HG02970 (cell line): ENCODE measurements around the gene PAPOLB.

Experiments used
- ATAC-seq: cut with Tn5 transposase; IDR thresholded peaks from one replicate; pipeline ENCODE4 v1.9.1; 2021; ENCODE audit warnings: mild to moderate bottlenecking, moderate library complexity, moderate number of reproducible peaks; ENCODE audit not compliant: unreplicated experiment, low FRiP score

Gene PAPOLB

DNA sequence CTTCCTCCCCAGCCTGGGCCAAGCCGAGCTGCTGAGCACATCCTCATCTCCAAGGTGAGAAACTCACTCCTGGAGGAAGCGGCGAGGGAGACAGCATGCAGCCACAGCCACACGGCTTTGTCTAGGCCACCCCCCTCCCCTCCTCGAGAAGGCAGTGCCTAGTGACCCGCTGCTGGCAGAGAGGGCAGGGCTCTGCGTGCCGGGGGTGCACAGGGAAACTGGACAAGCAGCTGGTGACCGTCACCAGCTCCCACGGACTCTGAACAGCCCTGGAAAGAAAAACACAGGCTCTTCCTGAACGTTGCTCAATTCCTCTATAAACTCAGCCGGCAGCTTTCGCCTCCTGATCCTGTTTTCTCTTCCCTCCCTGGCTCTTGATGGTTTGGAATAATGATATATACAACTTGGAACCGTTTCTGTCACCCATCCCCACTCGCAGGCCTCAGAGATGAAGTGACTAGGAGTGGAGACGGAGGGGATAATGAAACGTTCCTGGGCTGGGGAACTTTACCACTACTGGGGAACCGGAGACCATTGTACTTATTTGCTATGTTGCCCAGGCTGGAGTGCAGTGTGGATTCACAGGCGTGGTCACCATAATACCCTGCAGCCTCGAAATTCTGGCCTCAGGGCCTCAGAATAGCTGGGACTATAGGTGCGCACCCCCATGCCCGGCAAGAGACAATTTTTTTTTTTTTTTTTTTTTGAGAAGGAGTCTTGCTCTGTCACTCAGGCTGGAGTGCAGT is 19.3 kb downstream of the PAPOLB start:
- ATAC-seq = no peak

DNA sequence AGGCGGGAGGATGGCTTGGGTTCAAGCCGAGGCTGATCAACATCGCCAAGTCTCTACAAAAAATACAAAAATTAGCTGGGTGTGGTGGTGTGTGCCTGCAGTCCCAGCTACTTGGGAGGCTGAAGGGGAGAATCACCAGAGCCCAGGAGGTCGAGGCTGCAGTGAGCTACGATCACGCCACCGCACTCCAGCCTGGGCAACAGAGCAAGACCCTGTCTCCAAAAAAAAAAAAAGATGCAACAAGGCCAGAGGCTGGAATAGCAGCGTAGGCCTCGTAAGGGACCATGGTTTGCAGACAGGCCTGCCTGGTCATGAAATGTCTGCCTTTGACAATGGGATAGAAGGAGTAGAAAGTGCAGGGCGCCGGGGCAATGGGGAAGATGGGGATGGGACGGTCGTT is 20.0 kb downstream of the PAPOLB start:
- ATAC-seq = no peak

DNA sequence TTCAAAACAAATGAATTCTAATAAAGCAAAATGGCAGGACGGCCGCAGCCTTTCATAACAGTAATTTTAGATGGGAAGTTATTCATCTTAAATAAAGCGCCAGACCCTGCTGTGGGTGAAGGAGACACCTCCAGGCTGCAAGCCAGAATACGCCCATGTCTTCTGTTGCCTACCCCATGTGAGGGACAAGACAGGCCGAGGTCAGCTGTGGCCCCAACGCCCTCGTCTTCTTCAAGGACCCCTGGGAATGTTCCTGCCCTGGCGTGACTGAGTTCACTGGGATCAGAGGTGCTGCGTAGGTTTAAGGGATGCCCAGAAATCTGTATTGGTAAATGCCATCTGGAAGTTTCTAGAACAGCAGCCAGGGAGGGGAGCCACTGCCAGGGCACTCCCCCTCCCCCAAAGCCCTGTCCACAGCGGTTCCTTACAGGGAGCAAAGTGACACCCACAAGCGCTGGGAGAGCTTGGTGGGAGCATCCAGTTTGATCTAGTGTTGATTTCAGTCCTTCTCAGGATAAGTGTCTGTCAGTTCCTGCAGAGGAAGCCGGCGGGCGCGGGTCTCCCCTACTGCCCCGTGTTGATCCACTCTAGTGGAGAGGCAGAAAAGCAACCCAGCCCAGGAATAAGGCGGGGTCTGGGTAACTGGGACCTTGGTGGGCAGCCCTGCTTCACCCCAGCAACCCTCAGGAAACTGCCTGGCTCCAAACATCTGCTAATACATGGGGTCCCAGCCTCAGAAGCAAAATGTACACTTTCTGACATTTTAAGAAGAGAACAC is 20.6 kb downstream of the PAPOLB start:
- no peak for ATAC-seq

DNA sequence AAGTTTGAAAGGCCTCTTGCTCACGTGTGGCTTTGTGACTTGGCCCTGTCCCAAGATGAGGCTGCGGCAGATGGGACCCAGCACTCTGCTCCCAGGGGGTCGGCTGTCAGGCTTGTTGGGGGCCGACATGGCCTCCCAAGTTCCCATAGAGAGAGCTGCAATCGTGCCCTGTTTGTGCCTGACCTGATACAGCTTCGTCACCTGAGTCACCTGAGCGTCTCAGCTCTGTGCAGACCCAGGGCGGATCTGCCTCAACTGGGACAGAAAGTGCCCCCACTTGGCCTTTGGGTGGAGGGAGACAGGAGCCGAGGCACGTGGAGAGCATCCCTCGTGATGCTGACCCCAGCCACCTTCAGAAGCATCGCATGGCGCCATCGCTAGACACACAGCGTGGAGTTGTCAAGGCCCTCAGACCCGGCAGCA is 21.7 kb downstream of the PAPOLB start:
- ATAC-seq = no peak

DNA sequence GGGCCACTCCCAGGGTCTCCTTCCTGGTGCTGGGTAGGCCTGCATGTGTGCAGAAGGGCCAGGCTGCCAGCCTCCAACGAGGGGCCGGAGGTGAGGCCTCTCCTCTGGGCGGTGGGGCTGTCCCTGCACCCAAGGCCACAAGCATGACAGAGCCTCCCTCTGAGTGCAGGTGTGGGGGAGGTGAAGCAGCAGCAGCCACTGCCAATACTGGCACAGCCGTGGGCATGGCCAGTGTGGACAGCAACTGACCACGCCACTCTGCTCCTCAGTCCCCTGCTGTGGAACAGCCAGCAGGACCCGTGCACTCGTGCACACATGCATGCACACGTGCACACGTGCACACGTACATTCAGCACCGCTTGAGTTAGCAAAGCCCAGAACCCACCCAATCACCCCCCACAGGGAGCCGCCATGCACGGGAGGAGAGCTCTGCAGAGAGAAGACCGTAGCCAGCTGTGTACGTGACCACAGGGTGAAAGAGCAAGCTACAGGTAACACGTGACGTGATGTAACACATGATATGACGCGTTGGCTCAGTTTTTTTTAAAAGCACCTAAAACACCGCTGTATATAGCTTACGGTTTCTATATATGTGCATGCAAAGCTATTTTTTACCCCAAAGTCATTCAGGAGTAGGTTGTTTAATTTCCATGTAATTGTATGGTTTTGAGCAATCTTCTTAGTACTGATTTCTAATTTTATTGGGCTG is 23.1 kb downstream of the PAPOLB start:
- no peak for ATAC-seq

DNA sequence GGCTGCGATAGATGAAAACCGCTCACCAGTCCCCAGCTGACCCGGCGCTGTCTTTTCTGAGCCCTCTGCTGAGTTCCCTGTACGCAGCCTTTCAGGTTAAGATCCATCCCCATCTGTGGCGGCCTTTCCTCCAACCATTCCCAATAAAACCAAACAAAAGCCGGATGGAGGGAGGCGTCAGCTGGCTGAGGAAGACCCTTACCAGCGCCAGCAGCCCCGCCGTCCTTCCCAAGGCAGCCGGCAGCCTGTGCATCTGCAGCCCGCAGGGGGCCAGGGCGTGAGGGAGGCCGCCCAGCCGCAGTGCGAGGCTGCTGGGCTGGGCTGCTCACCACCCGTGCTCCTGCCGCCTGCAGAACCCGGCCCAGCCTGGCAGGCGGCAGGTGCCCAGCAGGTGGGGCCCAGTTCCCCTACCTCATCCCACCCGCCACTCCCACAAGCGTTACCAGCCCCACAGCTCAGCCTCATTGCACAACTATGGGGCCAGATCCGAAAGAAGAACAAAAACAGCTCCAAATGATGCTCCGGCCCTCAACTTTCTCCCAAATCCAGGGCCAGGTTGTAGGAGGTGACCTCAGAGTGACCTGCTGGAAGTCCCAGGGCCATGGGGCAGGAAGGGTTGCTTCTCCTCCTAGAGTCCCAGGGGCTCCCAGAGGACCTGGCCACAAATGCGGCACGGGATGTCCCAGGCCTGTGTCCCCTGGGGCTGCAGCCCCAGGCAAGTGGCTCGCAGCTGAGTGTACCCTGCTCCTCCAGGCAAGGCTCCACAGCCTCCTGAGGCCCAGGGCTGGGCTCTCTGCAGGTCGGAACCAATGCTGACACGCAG is 23.8 kb downstream of the PAPOLB start:
- no peak for ATAC-seq

DNA sequence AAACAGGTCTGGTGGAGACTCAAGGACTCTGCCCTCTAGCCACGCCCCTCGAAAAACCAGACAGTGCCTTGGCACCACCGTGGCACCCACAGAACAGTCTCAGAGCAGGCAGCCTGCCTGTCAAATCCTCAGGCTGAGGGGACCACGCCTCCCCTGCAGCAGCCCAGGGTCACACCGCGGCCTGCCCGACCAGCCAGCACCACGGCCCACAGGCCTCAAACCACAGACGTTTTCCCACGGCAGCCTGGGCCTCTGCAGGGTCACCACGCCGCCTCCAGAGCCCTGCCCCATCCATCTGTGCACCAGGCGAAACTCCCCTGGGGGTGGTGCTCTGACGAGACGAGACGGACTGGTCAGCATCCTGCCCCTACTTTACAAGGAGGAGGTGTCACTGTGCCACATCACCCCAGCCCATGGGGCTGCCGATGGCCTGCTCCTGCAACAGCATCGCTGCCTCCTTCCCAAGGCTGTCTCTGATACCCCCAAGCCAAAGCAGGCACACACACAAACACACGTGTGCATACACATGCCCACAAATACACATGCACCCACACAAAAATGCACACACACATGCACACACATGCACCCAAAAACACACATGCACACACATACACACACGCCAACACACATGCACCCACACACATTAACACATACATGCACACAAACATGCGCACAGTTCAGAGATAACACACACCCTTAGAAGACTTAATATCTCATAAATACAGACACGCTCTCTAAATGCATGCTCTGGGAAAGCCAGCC is 24.6 kb downstream of the PAPOLB start:
- ATAC-seq = no peak

DNA sequence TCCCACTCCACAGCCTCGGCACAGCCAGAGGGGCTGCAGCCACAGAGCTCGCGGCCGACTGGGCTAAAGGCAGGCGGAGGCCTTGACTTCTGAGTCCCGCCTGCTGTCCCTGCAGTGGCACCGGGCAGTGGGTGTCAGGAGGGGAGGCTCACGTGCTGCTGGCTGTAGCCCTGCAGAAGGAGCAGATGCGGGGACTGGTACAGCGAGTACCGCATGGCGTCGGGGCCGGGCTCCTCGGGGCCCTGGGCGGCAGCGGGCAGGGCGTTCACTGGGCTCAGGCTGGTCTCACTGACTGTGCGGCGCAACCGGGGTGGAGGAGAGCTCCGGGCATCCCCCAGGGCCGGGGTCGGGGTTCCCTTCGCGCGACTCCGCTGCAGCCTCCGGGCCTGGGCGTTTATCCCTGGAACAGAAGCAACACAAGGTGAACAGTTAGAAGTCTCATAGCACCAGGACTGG is 25.6 kb downstream of the PAPOLB start:
- ATAC-seq = no peak

DNA sequence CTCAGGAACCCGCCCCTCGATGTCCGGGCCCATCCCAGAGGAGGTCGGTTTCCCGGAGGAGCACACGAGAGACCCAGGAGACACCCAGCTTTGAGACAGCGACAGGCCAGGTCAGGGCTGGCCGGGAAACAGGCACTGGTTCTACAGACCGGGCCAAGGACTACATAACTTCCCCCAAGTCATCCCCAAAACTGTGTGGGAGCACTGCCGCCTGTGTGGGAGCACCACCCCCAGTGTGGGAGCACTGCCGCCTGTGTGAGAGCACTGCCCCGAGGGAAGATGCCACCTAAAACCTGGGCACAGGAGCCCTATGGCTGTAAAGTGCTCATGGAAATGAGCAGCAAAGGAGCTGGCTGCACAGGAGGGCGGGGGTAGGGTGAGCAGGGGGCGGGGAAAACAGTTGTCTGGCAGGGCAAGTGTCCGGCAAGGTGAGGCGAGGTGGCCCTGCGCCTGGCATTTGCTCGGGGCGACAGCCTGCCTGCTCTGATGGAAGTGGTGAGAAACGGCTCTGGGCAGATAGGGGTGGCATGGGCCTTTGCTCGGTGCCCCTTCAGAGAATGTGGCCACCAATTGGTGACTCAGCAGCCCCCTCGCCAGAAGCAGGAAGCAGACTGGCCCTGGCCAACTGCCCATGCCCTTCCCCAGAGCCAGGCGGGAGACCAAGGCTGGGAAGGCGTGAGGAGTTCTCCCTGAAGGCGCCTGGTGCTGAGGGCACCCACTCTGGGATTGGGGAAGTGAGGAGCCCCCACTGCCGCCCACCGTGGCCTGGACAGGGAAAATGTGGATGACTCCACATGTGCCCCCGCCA is 26.2 kb downstream of the PAPOLB start:
- ATAC-seq = no peak

DNA sequence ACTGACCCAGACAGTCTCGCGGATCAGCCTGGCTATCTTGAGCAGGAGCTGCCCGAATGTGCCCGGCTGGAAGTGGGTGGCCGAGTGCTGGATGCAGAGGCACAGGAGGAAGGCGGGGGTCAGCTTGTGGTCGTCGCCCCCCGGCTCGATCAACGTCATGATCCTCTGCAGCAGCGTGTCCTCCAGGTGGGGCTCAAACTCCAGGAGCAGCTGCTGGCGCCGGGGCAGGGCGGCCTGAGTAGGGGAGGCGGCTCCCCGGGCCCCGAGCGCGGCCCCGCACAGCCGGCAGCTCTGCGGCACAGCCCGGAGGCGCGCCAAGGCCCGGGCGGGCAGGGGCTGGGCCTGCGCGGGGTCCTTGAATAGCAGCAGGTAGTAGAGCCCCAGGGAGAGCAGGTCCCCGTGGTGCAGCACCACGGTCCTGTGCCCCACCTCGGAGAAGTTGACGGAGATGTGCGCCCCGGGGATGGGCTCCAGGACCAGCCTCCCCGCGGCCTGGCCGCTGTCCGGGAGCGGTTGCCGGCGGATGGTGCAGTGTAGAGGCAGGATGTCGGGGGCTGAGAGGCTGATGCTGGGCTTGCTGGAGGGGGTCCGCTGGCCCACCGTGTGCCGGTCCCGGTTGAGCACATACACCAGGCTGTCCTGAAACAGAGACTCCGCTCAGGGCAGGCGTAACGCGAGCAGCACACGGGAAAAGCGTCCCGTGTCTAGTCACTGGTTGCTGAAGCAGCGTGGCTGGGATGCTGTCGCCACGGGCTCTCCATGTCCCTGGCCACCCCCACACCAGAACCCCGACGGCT is 27.0 kb downstream of the PAPOLB start:
- no peak for ATAC-seq

DNA sequence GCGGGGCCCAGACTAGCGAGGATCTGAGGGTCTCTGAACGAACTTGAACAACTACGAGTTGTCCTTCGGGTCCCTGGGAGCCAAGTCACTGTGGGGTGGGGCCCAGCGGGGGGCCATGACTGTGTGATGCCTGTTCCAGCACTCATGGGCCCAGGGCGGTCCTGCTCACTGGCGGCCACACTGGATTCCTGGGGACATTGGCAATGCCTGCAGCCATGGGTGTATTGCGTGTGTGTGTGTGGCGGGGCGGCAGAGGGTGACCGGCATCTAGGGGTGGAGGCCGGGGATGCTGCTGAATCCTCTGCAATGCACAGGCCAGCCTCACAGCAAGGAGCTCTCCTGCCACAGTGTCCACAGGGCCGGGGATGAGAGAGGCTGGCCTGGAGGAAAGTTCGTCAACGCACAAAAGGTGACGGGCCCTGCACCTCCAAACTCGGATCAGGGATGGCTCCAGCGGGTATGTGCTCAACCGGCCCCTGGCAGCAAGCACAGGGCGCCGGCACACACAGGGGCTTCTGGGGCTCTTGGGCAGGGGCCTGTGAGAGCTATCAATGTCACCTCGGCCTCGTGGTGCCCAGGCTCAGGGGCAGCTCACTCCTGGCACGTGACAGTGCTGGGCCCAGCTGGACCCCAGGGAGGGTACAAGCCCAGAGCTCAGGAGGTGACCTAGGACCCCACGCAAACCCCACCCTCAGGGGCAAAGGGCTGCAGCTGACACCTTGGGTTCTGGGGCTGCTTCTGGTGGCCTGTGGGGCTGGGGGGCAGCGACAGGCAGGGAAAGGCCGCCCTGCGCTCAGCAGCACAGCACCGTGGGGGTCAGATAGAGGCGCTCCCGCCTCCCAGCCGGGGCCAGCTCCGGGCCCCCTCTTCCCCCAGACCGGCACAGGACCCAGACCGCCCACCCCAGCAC is 27.9 kb downstream of the PAPOLB start:
- no peak for ATAC-seq

DNA sequence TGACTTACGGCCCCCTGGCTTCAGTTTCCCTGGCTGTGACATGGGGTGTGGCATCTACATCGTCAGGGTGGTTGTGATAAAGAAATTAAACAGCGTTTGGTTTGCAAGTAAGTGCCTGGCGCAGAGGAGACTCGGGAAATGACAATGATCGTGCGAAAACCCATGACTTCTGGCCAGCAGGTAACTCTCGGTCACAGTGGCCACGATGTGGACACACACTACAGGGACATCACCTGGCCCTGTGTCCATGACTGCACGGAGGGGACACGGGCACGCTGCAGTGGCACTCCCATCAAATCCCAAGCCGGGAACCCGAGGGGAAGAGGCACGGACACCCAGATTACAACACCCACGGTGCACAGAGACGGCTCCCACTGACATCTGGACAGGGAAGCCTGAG is 28.7 kb downstream of the PAPOLB start:
- ATAC-seq = no peak

DNA sequence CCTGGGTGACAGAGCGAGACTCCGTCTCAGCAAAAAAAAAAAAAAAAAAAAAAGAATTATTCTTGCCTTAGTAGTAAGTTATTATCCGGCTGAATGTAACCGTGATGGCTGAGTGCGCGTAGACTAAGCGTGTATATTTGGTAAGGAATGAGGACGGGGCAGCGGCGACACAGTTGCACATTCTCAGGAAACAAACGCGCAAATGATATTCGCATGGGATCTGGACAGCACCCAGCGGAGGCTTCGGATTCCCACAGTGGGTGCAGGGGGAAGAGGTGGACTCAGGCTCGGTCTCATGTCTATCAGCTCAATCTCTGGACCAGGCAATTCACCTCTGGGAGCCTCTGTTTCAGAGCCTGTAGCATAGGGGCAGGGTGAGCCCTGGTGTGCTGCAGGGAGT is 29.1 kb downstream of the PAPOLB start:
- ATAC-seq = no peak

DNA sequence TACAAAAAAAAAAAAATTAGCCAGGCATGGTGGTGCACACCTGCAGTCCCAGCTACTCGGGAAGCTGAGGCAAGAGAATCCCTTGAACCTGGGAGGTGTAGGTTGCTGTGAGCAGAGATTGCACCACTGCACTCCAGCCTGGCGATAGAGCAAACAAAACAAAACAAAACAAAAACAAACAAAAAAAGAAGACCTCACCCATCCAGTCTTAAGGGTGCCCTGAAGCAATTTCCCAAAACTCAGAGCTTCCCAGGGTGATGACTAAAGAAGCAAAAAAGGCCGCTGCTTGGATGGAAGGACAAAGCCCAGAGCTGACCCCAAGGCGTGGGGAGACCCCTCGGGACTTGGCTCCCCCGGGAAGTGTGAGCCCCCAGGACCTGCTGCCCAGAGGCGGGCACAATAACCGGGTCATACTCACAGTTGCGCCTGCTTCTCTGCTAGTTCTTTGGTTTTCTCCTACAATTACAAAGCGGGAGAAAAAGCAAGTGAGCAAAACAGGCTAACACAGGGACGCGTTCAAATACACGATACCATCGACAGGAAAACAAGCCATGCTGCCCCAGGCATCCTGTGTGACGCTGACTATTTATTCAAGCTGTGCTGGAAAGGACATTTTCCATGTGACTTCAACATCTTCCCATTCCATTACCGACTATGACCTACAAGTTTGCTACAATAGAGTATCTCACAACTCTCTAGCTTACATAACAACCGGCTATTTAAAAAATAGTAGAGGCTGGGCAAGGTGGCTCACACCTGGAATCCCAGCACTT is 29.9 kb downstream of the PAPOLB start:
- ATAC-seq = no peak

DNA sequence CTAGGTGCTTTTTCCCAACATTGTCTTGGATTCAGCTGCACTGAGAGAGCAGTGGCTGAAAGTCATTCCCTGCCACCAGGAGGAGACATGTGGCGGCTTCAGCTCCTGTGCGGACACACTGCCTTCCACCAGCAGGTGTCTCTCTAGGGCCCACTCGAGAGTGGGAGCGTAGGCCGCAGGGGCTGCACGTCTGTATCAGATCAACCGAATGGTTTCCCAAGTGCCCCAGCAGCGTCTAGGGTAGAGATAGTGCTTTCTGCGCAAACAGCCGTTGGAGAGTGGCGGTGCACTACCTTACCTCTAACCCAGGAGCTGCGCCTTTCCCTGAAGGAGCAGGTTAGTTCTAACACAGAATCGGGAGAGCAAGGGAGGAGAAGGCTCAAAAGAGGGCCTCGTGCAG is 31.7 kb downstream of the PAPOLB start:
- ATAC-seq = no peak

DNA sequence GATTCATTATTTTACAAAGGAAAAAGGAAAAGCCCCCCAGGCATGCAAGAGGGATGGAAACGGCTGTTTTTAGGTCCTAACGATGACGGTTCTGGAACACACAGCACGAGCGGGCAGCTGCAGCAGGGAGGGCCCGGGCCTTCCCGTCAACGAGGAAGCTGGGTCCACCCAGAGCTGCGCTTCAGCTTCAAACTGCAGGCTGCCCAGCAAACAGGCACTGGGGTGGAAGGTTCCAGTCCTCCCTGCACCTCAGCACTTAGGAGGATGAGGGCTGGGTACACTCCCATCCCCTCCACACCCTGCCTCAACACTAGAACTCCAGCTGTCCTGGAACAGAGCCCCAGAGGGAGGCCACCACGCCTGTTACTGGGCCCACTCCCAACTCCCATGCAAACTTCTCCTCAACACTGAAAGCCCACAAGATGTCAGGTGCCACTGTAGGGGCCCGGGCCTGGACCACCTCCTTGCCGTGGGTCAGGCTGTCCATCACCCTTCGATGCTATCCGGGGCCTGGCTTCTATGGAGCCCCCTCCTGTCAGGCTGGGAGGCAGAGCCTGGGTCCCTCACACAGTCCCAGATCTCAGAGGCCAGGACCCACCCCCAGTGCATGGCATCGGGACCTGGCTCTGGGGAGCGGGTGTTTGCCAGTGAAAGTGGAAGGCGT is 33.0 kb downstream of the PAPOLB start:
- no peak for ATAC-seq
